ENCODE data around the gene IGFALS. TPM values are rescaled to one million over a fixed set of nuclear protein-coding genes. Genes with fewer than 3 reads are reported as not detected.

Gene IGFALS
- total RNA-seq, 1 experiment from 2014 or later: not detected

DNA sequence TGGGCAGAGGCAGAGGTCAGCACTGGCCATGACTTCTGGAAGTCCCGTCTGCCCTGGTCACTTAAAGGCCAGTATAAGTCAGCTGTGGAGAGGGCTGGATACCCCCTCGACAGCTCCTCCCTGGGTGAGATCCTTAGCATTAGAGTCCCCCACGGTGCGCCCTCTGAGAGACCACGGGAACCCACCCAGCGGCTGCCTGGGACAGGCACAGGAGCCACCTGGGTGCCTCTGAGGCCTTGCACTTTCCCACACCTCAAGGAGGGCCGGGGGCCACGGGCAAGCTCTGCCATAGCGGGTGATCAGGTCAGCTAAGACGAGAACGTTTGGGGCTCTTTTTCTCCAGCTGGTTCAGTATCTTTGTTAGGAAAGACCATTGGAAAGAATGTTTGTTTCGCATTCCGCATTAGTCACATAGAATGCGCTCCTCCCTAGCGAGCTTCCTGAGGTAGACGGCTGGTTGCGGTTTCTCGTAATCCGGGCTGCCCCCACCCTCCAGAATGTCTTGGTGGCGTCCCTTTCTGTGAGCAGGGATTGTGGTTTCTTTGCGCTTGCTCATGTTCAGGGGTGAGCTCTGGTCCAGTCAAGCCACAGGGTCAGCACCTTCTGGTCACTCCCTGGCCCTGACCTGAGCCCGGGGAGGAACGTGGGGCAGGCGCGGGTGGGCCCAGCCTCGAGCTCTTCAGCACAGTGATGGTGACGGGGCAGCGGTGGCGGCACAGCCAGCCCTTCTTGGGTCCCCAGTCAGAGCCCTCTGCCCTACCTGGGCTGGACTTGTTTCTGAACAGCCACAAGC is 47.4 kb downstream of the IGFALS start:
- peak overlapping the region; percentile 100 for H3K27ac ChIP-seq
- peak overlapping the region; percentile 21 for H3K4me3 ChIP-seq
- no peaks in the 10 kb centered on the region for H3K27me3 ChIP-seq
- H3K9me3 ChIP-seq (replicated peaks): no peaks in the 10 kb centered on the region
- peaks cover 16% of the 10 kb centered on the region for H3K36me3 ChIP-seq
- H3K4me1 ChIP-seq: peaks cover 24% of the 10 kb centered on the region
- DNase-seq: peak; percentile 81 to 83

DNA sequence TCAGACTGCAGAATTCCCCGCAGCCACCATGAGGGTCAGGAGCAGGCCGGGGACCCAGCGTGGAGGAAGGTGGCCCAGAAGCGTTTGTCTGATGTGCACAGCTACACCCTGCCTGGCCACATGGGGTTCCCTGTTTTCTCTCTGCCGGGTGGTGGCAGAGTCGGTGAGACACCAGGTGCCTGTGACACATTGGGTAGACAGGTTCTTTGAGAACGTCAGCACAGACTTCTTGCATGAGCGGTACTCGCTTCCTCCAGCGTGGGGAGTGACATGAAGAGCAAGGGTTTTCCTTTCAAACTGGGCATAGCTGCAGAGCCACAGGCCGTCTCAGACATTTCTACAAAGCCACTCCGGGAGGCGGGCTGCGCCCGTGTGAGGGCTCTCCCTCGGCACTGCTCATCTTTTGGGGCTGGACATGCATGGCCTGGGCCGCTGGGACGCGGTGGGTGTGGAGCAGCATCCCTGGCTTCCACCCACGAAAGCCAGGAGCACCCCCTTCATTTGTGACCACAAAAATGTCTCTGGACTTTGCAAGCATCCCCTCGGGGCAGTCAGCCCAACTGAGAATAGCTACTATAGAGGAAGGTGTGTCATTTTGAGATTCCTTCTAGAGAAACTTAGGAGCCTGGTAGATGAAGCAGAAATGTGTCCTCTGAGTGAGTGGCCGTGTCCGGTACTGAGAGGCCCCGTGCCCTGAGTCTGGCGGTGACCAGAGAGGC is 48.2 kb downstream of the IGFALS start:
- no peaks in the 10 kb centered on the region for H3K27me3 ChIP-seq
- H3K4me1 ChIP-seq: peaks cover 24% of the 10 kb centered on the region
- H3K9me3 ChIP-seq (replicated peaks): no peaks in the 10 kb centered on the region
- peak overlapping the region; percentile 100 for H3K27ac ChIP-seq
- peaks cover 14% of the 10 kb centered on the region for H3K36me3 ChIP-seq
- H3K4me3 ChIP-seq: peak overlapping the region; percentile 21
- peak; percentile 66 to 73 for DNase-seq

DNA sequence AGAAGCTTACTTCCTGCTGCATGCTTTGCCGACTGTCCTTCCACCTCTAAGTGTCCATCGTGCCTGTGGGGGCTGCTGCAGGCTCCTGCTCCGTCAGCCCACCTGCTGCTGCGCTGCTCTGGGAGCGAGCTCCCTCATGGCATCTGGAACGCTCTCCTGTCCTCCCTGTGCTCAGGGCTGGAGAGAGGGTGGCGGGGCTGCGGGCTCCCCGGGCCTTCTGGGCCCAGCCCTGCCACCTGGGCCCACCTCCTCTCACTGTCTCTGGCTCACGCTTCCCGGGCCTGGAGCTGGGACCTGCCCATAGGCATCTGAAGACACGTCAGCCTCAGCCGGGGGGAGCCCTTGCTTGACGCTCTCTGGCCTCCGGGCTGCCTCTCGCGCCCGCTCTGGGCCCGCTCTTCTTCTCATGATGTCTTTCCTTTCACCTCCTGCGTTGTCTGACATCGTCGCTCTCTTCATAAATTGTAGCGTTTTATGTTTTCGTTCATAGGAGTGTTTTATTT is 49.1 kb downstream of the IGFALS start:
- Histone ChIP-seq H3K27ac (no peak overlapping the region), H3K27me3 (no peaks in the 10 kb centered on the region), H3K4me1 (peaks cover 24% of the 10 kb centered on the region), H3K9me3 (replicated peaks) (no peaks in the 10 kb centered on the region), H3K4me3 (no peak overlapping the region), H3K36me3 (peaks cover 7% of the 10 kb centered on the region)
- no peak for DNase-seq

DNA sequence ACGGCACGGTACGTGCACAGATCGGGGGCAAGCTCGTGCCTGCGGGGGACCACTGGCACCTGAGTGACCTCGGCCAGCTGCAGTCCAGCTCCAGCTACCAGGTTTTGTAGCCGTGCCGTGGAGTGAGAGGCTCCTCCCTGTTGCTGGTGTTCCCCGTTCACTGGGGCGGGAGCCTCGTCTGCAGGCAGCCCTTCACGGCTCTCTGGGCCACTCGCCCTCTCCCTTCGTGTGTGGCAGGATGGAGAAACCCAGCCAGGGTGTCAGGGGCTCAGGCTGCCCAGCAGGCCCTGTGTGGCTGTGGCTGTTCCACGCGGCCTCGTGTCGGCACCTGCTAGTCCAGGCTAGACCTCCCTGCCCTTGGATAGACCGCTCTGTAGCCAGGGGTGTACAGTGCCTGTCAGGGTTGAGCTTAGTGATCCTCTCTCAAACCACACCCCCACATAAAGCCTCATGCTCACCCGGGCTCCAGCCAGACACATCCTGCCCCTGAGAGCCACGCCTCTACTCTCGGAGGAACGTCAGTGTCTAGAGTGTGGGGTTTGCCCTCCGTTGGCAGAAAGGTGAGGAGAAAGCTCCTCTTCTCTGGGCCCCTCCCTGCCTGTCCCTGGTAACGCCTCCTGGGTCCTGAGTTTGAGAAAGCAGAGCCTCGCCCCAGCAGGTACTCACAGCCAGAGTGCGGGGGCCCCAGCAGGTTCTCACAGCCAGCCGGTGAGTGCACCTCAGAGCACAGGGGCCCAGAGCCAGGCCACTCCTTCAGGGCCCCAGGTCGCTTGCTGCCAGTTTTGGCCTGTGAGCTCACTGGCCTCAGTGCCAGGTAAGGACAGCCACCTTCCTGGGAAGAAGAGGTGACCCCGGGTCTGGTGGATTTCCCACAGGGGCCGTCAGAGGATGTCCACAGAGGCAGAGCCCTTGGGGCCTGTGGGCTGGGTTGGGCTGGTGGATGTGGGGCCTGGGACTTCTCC is 49.8 kb downstream of the IGFALS start:
- Histone ChIP-seq H3K4me3 (no peak overlapping the region), H3K36me3 (peaks cover 4% of the 10 kb centered on the region), H3K27ac (no peak overlapping the region), H3K4me1 (peaks cover 24% of the 10 kb centered on the region), H3K27me3 (no peaks in the 10 kb centered on the region), H3K9me3 (replicated peaks) (no peaks in the 10 kb centered on the region)
- DNase-seq: no peak

DNA sequence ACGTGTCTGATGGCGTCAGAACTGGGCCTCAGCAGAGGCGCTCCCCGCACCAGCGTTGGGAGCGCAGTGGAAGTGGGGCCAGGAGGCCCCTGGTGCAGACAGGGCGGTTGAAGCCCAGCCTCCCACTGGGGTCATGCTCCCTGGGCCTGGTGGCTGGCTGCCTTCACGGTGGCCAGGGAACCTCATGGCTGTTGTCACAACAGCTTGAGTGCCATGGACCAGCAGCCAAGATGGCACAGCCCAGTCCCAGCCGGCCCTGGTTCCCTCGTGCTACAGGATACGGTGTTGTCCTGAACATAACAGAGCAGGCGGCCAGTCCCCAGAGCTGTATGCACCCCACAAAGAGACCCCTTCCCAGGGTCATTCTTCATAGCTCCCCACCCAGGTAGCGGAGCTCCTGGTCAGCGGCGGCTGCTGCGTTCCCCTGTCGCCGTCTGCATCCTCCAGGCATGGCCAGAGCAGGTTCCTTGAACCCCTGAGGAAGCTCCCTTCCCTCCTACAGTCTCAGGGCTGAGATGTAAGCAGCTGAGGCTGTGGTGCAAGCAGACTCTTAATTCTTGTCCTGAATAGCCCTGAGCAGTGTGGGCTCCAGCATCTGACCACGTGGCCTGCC is 51.8 kb downstream of the IGFALS start:
- Histone ChIP-seq H3K36me3 (no peaks in the 10 kb centered on the region; the same call in 1 of the 2 replicates), H3K4me3 (no peak overlapping the region), H3K27me3 (no peaks in the 10 kb centered on the region), H3K4me1 (peaks cover 18% of the 10 kb centered on the region), H3K9me3 (replicated peaks) (no peaks in the 10 kb centered on the region), H3K27ac (no peak overlapping the region)
- no peak for DNase-seq

DNA sequence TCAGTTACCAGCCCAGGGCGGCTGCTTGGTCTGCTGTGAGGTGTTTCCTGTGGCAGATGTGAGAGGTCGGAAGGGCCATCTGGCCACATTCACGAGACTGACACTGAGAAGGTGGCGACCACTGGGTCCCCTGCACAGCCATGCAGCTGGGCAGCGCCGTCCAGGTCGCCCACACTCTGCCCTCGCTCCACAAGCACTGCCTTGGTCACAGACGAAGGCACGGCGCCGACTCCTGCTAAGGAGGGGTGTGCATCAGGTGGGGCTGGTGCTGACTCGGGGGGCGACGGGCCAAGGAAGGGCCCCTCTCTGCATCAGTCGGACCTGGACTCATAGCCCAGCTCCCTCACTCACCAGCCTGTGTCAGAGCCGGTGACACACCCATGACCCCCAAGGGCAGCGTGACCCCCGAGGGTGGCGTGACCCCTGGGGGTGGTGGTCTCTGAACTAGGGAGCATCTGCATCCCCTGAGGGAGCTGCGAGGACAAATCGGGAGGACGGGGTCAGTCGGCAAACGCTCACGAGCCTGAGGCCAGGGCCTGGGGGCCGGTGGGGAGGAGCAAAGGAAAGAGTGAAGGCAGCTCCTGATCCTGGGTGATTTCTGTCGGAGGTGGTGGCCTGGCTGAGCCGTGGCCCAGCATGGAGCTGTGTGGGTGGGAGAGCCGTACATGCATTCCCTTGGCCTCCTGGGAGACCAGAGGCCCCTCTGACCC is 52.6 kb downstream of the IGFALS start:
- Histone ChIP-seq H3K4me1 (peaks cover 13% of the 10 kb centered on the region), H3K4me3 (no peak overlapping the region)
- DNase-seq: no peak

More for the DNA sequence above, 52.6 kb downstream of the IGFALS start:
- Histone ChIP-seq H3K9me3 (replicated peaks) (no peaks in the 10 kb centered on the region), H3K36me3 (no peaks in the 10 kb centered on the region; the same call in 1 of the 2 replicates), H3K27ac (no peak overlapping the region), H3K27me3 (no peaks in the 10 kb centered on the region)

Other genes starting within 250 kb of the IGFALS start
- 4.4 and 6.5 TPM in 2 replicates for gene IFT140, start 181.6 kb downstream of the IGFALS start, total RNA-seq (2014; rRNA removed; shearing (Covaris generic))
- 9.5 and 12.6 TPM in 2 replicates for gene CRAMP1, start 181.3 kb downstream of the IGFALS start, total RNA-seq (2014; rRNA removed; shearing (Covaris generic))
- 83.4 and 87.4 TPM in 2 replicates for gene JPT2, start 115.4 kb downstream of the IGFALS start, total RNA-seq (2014; rRNA removed; shearing (Covaris generic))
- 24.7 and 34.7 TPM in 2 replicates for gene MAPK8IP3, start 87.5 kb downstream of the IGFALS start, total RNA-seq (2014; rRNA removed; shearing (Covaris generic))
- gene NME3, start 22.2 kb downstream of the IGFALS start, total RNA-seq (2014; rRNA removed; shearing (Covaris generic)): 1.2 and 1.6 TPM in 2 replicates
- 3.6 and 5.2 TPM in 2 replicates for gene EME2, start 20.9 kb downstream of the IGFALS start, total RNA-seq (2014; rRNA removed; shearing (Covaris generic))
- 55.3 and 60.7 TPM in 2 replicates for gene MRPS34, start 20.6 kb downstream of the IGFALS start, total RNA-seq (2014; rRNA removed; shearing (Covaris generic))
- gene SPSB3, start 11.1 kb downstream of the IGFALS start, total RNA-seq (2014; rRNA removed; shearing (Covaris generic)): 9.6 and 12.4 TPM in 2 replicates
- 45.0 and 55.3 TPM in 2 replicates for gene NUBP2, start 10.7 kb downstream of the IGFALS start, total RNA-seq (2014; rRNA removed; shearing (Covaris generic))
- 14.6 and 15.0 TPM in 2 replicates for gene HAGH, start 33.1 kb upstream of the IGFALS start, total RNA-seq (2014; rRNA removed; shearing (Covaris generic))
- 16.2 and 19.5 TPM in 2 replicates for gene FAHD1, start 33.5 kb upstream of the IGFALS start, total RNA-seq (2014; rRNA removed; shearing (Covaris generic))
- not detected in 2 replicates for gene MEIOB, start 78.5 kb upstream of the IGFALS start, total RNA-seq (2014; rRNA removed; shearing (Covaris generic))
- gene HS3ST6, start 124.7 kb upstream of the IGFALS start, total RNA-seq (2014; rRNA removed; shearing (Covaris generic)): not detected in 2 replicates
- 16.0 and 18.7 TPM in 2 replicates for gene MSRB1, start 149.5 kb upstream of the IGFALS start, total RNA-seq (2014; rRNA removed; shearing (Covaris generic))
- 0.32 and 0.56 TPM in 2 replicates for gene RPL3L, start 161.0 kb upstream of the IGFALS start, total RNA-seq (2014; rRNA removed; shearing (Covaris generic))
- gene NDUFB10, start 165.8 kb upstream of the IGFALS start, total RNA-seq (2014; rRNA removed; shearing (Covaris generic)): 157 and 169 TPM in 2 replicates
- gene RPS2, start 171.1 kb upstream of the IGFALS start, total RNA-seq (2014; rRNA removed; shearing (Covaris generic)): 4,297 and 4,417 TPM in 2 replicates
- gene RNF151, start 173.2 kb upstream of the IGFALS start, total RNA-seq (2014; rRNA removed; shearing (Covaris generic)): not detected in 2 replicates
- 30.6 and 31.8 TPM in 2 replicates for gene TBL3, start 178.3 kb upstream of the IGFALS start, total RNA-seq (2014; rRNA removed; shearing (Covaris generic))
- 0.43 TPM in 1 of 2 replicates, not detected in the other for gene NOXO1, start 187.8 kb upstream of the IGFALS start, total RNA-seq (2014; rRNA removed; shearing (Covaris generic))
- 20.6 and 32.2 TPM in 2 replicates for gene GFER, start 190.5 kb upstream of the IGFALS start, total RNA-seq (2014; rRNA removed; shearing (Covaris generic))
- 0.73 and 0.81 TPM in 2 replicates for gene SYNGR3, start 196.3 kb upstream of the IGFALS start, total RNA-seq (2014; rRNA removed; shearing (Covaris generic))
- gene ZNF598, start 216.1 kb upstream of the IGFALS start, total RNA-seq (2014; rRNA removed; shearing (Covaris generic)): 22.9 and 25.6 TPM in 2 replicates
- 1.6 TPM in 2 replicates for gene NPW, start 226.1 kb upstream of the IGFALS start, total RNA-seq (2014; rRNA removed; shearing (Covaris generic))
- gene NHERF2, start 233.2 kb upstream of the IGFALS start, total RNA-seq (2014; rRNA removed; shearing (Covaris generic)): 6.4 and 8.0 TPM in 2 replicates